DND-41 (cell line): ENCODE measurements around the gene ATP9B.

Experiments used
- ATAC-seq: fragments of 200-7000 bp; cut with Tn5 transposase; 3 replicates; pipeline ENCODE4 v1.9.1; 2021; ENCODE audit warnings: low read depth; ENCODE audit not compliant: insufficient read depth
- DNase-seq: peaks from one replicate; pipeline ENCODE4 v3.0.0-alpha.2; 2020
- H2AFZ ChIP-seq: 2 replicates; pipeline ENCODE4 v1.6.0; 2012; ENCODE audit warnings: low read depth, low read length
- H3K27ac ChIP-seq: 2 replicates; pipeline ENCODE4 v1.5.1; 2012; ENCODE audit warnings: low read length, inconsistent platforms
- H3K27me3 ChIP-seq: fragments of 200-600 bp; sonication (generic); 2 replicates; pipeline ENCODE4 v1.6.0; 2012; ENCODE audit warnings: low read length, mild to moderate bottlenecking, inconsistent platforms; ENCODE audit not compliant: insufficient read depth, poor library complexity
- H3K36me3 ChIP-seq: 2 replicates; pipeline ENCODE4 v1.5.1; 2012; ENCODE audit warnings: low read length, inconsistent platforms; ENCODE audit not compliant: insufficient read depth
- H3K4me1 ChIP-seq: 2 replicates; pipeline ENCODE4 v1.5.1; 2012; ENCODE audit warnings: mild to moderate bottlenecking, low read length; ENCODE audit not compliant: insufficient read depth
- H3K4me2 ChIP-seq: 2 replicates; pipeline ENCODE4 v1.6.0; 2012; ENCODE audit warnings: mild to moderate bottlenecking, moderate library complexity, low read length, inconsistent platforms; ENCODE audit not compliant: insufficient read depth
- H3K4me3 ChIP-seq, 2 experiments: fragments of 200-600 bp in 1 of 2; shearing (Covaris generic) in 1 of 2; 2 replicates each; pipeline ENCODE4 v1.5.1; 2012 to 2016; ENCODE audit warnings: inconsistent platforms in 2 of 2, low read length in 2 of 2, mild to moderate bottlenecking in 2 of 2, low read depth in 1 of 2, moderate library complexity in 1 of 2
- H3K79me2 ChIP-seq: 2 replicates; pipeline ENCODE4 v1.6.0; 2012; ENCODE audit warnings: low read length, inconsistent platforms; ENCODE audit not compliant: insufficient read depth
- H3K9ac ChIP-seq: 2 replicates; pipeline ENCODE4 v1.6.0; 2012; ENCODE audit warnings: low read depth, mild to moderate bottlenecking, inconsistent platforms, low read length, moderate library complexity
- H3K9me3 ChIP-seq: 2 replicates; pipeline ENCODE4 v1.5.1; 2012; ENCODE audit warnings: low read length, moderate library complexity, mild to moderate bottlenecking, inconsistent platforms; ENCODE audit not compliant: insufficient read depth, severe bottlenecking
- H4K20me1 ChIP-seq: 2 replicates; pipeline ENCODE4 v1.6.0; 2012; ENCODE audit warnings: low read length; ENCODE audit not compliant: insufficient read depth
- EZH2 ChIP-seq: IDR thresholded peaks from 3 replicates; pipeline ENCODE4 v1.6.1; 2012; ENCODE audit warnings: borderline replicate concordance, low read depth, mild to moderate bottlenecking, moderate library complexity, low read length, inconsistent platforms; ENCODE audit not compliant: severe bottlenecking
- TF ChIP-seq, protein P1 (sequence below): IDR thresholded peaks from 2 replicates; pipeline ENCODE4 v1.5.1; 2012; ENCODE audit warnings: borderline replicate concordance, low read length, moderate library complexity, mild to moderate bottlenecking; ENCODE audit not compliant: poor library complexity, severe bottlenecking; ENCODE audit errors: extremely low read depth

ATP9B gene

DNA sequence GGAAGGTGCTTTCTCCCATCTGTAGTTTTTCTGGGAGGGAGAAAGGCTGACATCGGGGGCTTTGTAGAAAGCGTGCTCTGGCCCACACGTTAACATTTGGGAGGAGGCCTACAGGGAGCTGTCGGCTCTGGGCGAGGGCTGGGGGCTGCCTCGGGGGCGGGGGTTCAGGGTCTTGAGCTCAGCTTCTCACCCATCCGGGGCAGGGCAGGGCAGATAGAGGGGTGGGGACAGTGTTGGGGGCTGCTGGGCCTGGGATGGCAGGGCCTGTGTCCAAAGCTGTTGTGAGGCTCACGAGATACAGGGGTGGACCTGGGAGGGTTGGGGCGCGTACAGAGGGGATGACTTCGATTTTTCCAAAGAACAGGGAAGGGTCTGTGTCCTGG, 353.6 kb downstream of the ATP9B start:
- Histone ChIP-seq H3K9ac (no peak overlapping the region), H3K27me3 (no peaks in the 10 kb centered on the region), H3K4me2 (no peak overlapping the region), H2AFZ (no peak overlapping the region), H3K4me3 (no peak overlapping the region), H3K9me3 (no peaks in the 10 kb centered on the region), H3K27ac (no peak overlapping the region), H4K20me1 (peaks cover 25% of the 10 kb centered on the region), H3K4me1 (no peaks in the 10 kb centered on the region), H3K79me2 (peaks cover 3% of the 10 kb centered on the region; the same call in 1 of the 2 replicates), H3K36me3 (peaks cover 16% of the 10 kb centered on the region)
- no peak for ATAC-seq
- no peak for TF ChIP-seq EZH2
- TF ChIP-seq, protein P1, sequence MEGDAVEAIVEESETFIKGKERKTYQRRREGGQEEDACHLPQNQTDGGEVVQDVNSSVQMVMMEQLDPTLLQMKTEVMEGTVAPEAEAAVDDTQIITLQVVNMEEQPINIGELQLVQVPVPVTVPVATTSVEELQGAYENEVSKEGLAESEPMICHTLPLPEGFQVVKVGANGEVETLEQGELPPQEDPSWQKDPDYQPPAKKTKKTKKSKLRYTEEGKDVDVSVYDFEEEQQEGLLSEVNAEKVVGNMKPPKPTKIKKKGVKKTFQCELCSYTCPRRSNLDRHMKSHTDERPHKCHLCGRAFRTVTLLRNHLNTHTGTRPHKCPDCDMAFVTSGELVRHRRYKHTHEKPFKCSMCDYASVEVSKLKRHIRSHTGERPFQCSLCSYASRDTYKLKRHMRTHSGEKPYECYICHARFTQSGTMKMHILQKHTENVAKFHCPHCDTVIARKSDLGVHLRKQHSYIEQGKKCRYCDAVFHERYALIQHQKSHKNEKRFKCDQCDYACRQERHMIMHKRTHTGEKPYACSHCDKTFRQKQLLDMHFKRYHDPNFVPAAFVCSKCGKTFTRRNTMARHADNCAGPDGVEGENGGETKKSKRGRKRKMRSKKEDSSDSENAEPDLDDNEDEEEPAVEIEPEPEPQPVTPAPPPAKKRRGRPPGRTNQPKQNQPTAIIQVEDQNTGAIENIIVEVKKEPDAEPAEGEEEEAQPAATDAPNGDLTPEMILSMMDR, result no peak
- DNase-seq, result no peak

DNA sequence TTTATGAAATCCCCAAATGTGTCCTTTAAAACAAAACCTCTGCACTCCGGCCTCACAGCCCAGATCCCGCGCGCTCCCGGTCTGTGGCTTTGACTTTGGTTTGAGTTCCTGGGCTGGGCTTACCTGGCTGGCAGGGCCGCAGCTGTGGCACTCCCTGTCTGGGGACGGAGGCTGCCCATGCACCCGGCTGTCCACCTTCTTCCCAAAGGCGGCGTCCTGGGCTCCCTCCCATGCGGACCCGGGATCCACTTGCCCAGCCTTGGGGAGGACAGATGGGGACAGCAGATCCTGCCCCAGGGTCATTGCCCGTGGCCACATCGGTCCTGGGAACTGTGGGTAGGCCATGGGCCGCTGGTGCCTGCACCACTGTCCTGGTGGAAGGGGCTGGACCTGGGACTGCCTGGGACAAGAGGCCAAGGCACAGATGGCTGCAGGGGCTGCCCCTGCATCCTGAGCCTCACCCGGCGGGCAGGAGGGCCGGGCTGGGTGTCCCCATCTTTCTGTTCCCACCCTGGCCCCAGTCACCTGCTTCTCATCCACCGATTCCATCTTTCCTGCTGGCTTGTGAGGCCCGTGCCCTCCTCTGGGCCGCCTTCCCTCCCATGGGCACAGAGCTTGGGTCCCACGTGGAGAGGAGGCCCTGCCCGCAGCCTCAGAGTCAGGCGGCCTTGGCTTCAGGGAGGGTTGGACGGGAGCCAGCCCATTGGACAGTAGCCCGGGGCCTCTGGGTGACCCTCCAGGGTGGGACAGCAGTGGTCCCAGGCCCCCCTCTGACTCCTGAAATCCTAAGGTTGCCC, 354.2 kb downstream of the ATP9B start:
- Histone ChIP-seq H2AFZ (no peak overlapping the region), H3K4me2 (no peak overlapping the region), H3K4me3 (no peak overlapping the region), H3K36me3 (peaks cover 16% of the 10 kb centered on the region), H3K9me3 (no peaks in the 10 kb centered on the region), H3K9ac (no peak overlapping the region), H3K27me3 (no peaks in the 10 kb centered on the region), H4K20me1 (peaks cover 20% of the 10 kb centered on the region), H3K79me2 (peaks cover 3% of the 10 kb centered on the region; the same call in 1 of the 2 replicates), H3K4me1 (no peaks in the 10 kb centered on the region), H3K27ac (no peak overlapping the region)
- no peak for TF ChIP-seq EZH2
- TF ChIP-seq, protein P1, result no peak
- ATAC-seq, result no peak
- DNase-seq, result no peak

DNA sequence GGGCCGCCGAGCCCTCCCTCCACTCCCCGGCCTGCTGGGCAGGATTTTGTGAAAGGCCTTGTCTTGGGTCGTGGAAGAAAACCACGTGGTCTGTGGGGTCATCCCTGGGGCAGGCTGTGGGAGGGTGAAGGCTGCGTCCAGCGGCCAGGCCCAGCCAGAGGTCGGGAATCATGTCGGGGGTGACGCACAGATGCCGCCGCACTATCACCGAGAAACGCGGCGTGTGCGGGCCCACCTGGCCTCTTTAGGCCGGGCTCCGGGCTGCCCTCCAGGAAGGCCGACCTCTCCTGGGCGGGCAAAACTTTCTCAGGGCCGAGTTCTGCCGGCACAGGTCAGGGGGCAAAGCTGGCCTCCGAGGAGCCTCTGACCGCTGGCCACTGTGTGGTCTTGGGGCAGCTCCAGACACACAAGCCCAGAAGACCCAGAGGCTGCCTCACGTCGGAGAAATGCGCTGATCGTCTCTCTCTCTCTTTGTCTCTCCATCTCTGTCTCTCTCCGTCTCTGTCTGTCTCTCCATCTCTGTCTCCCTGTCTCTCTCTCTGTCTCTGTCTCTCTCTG, 354.9 kb downstream of the ATP9B start:
- Histone ChIP-seq H3K27ac (no peak overlapping the region), H3K9me3 (no peaks in the 10 kb centered on the region), H3K79me2 (peaks cover 3% of the 10 kb centered on the region; the same call in 1 of the 2 replicates), H3K27me3 (no peaks in the 10 kb centered on the region), H3K4me2 (no peak overlapping the region), H2AFZ (no peak overlapping the region), H3K9ac (no peak overlapping the region), H3K36me3 (peaks cover 16% of the 10 kb centered on the region), H3K4me1 (no peaks in the 10 kb centered on the region), H4K20me1 (peaks cover 15% of the 10 kb centered on the region), H3K4me3 (no peak overlapping the region)
- ATAC-seq, result no peak
- TF ChIP-seq, protein P1, result no peak
- no peak for TF ChIP-seq EZH2
- no peak for DNase-seq
